ENCODE measurements around the gene UST. TPM values are rescaled to one million over a fixed set of nuclear protein-coding genes. Genes with fewer than 3 reads are reported as not detected.
"Not testable (repeated sequence)": the region's sequence is repeated elsewhere in the genome, so short reads cannot be mapped to it uniquely, and the experiment has no call there.

Gene UST
- total RNA-seq, 4 donors from 2014 or later: 4.8 to 9.0 (median 7.8) TPM

GRCh38 chr6:148846778-148847761 is 100.2 kb downstream of the UST start:
- H3K36me3 ChIP-seq: no peaks in the 10 kb centered on the region
- intact Hi-C loops (cut with DNase I; ENCODE audit: low total_unique reads) (no loop called here), in situ Hi-C loops (cut with MboI; ENCODE audit: low pct_ligation_motif_present in 1 of 4, low pct_unique_long_range_greater_than_20kb in 1 of 4, low sequenced_read_pairs in 3 of 4) (no loop called here)
- no peak overlapping the region for H3K4me3 ChIP-seq
- TF ChIP-seq POLR2A (IDR thresholded peaks at IDR 0.05): no peak
- TF ChIP-seq EP300 (IDR thresholded peaks at IDR 0.05; ENCODE audit: low read depth): no peak
- TF ChIP-seq CTCF (IDR thresholded peaks at IDR 0.05): no peak
- TF ChIP-seq POLR2AphosphoS5 (IDR thresholded peaks at IDR 0.05): no peak
- peaks cover 0 to 4% (median 2%) of the 10 kb centered on the region in 4 donors for H3K4me1 ChIP-seq
- H3K27ac ChIP-seq: no peak overlapping the region
- H3K9me3 ChIP-seq: no peaks in the 10 kb centered on the region
- H3K27me3 ChIP-seq: no peaks in the 10 kb centered on the region
- DNase-seq: no peak
- WGBS, 2 donors (ENCODE audit: low coverage in 1 of 2): 43 to 56% methylated on average over 2 to 4 of the region's 4 CpGs

- H3K4me1 ChIP-seq: peaks cover 0 to 4% (median 2%) of the 10 kb centered on the region in 4 donors
- no peaks in the 10 kb centered on the region for H3K27me3 ChIP-seq
- TF ChIP-seq EP300 (IDR thresholded peaks at IDR 0.05; ENCODE audit: low read depth) (no peak), CTCF (IDR thresholded peaks at IDR 0.05) (no peak), POLR2A (IDR thresholded peaks at IDR 0.05) (no peak), POLR2AphosphoS5 (IDR thresholded peaks at IDR 0.05) (no peak)
- in situ Hi-C loops (cut with MboI; ENCODE audit: low pct_ligation_motif_present in 1 of 4, low pct_unique_long_range_greater_than_20kb in 1 of 4, low sequenced_read_pairs in 3 of 4): no loop called here
- no peak overlapping the region for H3K4me3 ChIP-seq
- H3K9me3 ChIP-seq: no peaks in the 10 kb centered on the region
- 96% methylated on average over 4 of the region's 4 CpGs; no CpG with 5 or more reads in 1 of the 2 donors for WGBS, 2 donors (ENCODE audit: low coverage in 1 of 2)
- no peak overlapping the region for H3K27ac ChIP-seq
- no peak for DNase-seq
- H3K36me3 ChIP-seq: no peaks in the 10 kb centered on the region
- intact Hi-C loops (cut with DNase I; ENCODE audit: low total_unique reads): no loop called here
These were observed 102.1 kb downstream of the UST start for GRCh38 chr6:148848915-148849314.

GRCh38 chr6:148849449-148849848 is 102.6 kb downstream of the UST start:
- H3K36me3 ChIP-seq; H3K4me3 ChIP-seq; in situ Hi-C loops (cut with MboI; ENCODE audit: low pct_ligation_motif_present in 1 of 4, low pct_unique_long_range_greater_than_20kb in 1 of 4, low sequenced_read_pairs in 3 of 4); H3K27ac ChIP-seq; H3K9me3 ChIP-seq; H3K27me3 ChIP-seq; intact Hi-C loops (cut with DNase I; ENCODE audit: low total_unique reads); H3K4me1 ChIP-seq; DNase-seq: not testable (repeated sequence)
- WGBS, 2 donors (ENCODE audit: low coverage in 1 of 2): 69 to 87% methylated on average over 2 to 5 of the region's 5 CpGs

GRCh38 chr6:148850964-148851363 is 104.1 kb downstream of the UST start:
- Histone ChIP-seq H3K4me1 (peaks cover 0 to 4% (median 2%) of the 10 kb centered on the region in 4 donors), H3K27ac (no peak overlapping the region), H3K36me3 (no peaks in the 10 kb centered on the region), H3K4me3 (no peak overlapping the region), H3K27me3 (no peaks in the 10 kb centered on the region), H3K9me3 (no peaks in the 10 kb centered on the region)
- WGBS, 2 donors (ENCODE audit: low coverage in 1 of 2): 98 to 100% methylated on average over 2 to 3 of the region's 3 CpGs
- DNase-seq: no peak
- TF ChIP-seq CTCF (IDR thresholded peaks at IDR 0.05) (no peak), POLR2A (IDR thresholded peaks at IDR 0.05) (no peak), POLR2AphosphoS5 (IDR thresholded peaks at IDR 0.05) (no peak), EP300 (IDR thresholded peaks at IDR 0.05; ENCODE audit: low read depth) (no peak)
- intact Hi-C loops (cut with DNase I; ENCODE audit: low total_unique reads) (no loop called here), in situ Hi-C loops (cut with MboI; ENCODE audit: low pct_ligation_motif_present in 1 of 4, low pct_unique_long_range_greater_than_20kb in 1 of 4, low sequenced_read_pairs in 3 of 4) (no loop called here)
